ENCODE results near the gene ANKRD23. TPM values are rescaled to one million over a fixed set of nuclear protein-coding genes. Genes with fewer than 3 reads are reported as not detected.
"Not testable (repeated sequence)": the region's sequence is repeated elsewhere in the genome, so short reads cannot be mapped to it uniquely, and the experiment has no call there.

Gene ANKRD23
- total RNA-seq, 2 experiments from 2014 or later, result 15.5 to 16.9 TPM

GRCh38 chr2:96815326-96816126 is 28.3 kb downstream of the ANKRD23 start:
- CTCF ChIA-PET, result interaction anchor here (0.6 to 4.9 kb wide), 14 partner anchors 11 to 297 kb away, joined by 3 to 50 read pairs (median 5); partner anchors contain the start of genes ANKRD36 and ANKRD39
- Mint-ChIP-seq H3K36me3 (ENCODE audit: low read depth) (peaks cover 38% of the 10 kb centered on the region), H3K27me3 (no peaks in the 10 kb centered on the region), H3K9me3 (no peaks in the 10 kb centered on the region), H3K4me1 (peaks cover 51% of the 10 kb centered on the region), H3K27ac (peak overlapping the region; percentile 66), H3K4me3 (peak overlapping the region; percentile 91)
- POLR2A ChIA-PET, result interaction anchor here (0.8 to 2.9 kb wide), 15 partner anchors 9 to 607 kb away, joined by 3 to 21 read pairs (median 5); partner anchors contain the start of genes ANKRD36, ANKRD39, CNNM4 and STARD7
- peak; percentile 35 for DNase-seq

- no peak overlapping the region for H3K27ac Mint-ChIP-seq
- DNase-seq, result no peak
- H3K36me3 Mint-ChIP-seq (ENCODE audit: low read depth), result peaks cover 19% of the 10 kb centered on the region
- CTCF ChIA-PET, result interaction anchor here (0.6 to 1.7 kb wide), 3 partner anchors 44 to 222 kb away, joined by 4 to 5 read pairs (median 5); partner anchors contain the start of gene ANKRD39
- no peak overlapping the region for H3K4me3 Mint-ChIP-seq
- no peaks in the 10 kb centered on the region for H3K27me3 Mint-ChIP-seq
- H3K4me1 Mint-ChIP-seq, result peaks cover 33% of the 10 kb centered on the region
- POLR2A ChIA-PET, result interaction anchor here (1.3 kb wide), 1 partner anchor 51 kb away, joined by 5 read pairs; no protein-coding TSS in a partner anchor
- H3K9me3 Mint-ChIP-seq, result no peaks in the 10 kb centered on the region
These were observed 30.2 kb downstream of the ANKRD23 start for GRCh38 chr2:96813656-96814055.

DNA sequence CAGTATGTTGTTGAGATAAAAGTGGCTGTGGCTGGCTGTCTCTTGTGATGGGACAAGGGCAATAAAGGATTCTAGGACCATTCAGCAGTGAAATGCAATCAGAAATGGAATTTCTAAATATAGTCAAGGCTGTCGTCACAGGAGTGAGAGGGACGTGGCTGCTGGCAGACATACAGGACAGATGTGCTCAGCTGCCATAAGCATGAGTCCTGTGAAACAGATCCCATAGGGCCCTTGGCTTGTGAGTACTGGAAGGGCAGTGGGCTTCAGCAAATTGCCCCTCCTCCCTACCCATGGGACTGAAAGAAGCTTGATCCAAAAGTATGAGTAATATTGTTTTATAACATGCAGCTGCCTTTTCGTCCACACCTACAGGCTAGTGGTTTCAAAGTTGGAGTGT is 31.9 kb downstream of the ANKRD23 start:
- H3K4me3 Mint-ChIP-seq, result no peak overlapping the region
- H3K9me3 Mint-ChIP-seq, result no peaks in the 10 kb centered on the region
- H3K4me1 Mint-ChIP-seq, result peaks cover 28% of the 10 kb centered on the region
- DNase-seq, result no peak
- H3K27ac Mint-ChIP-seq, result no peak overlapping the region
- ChIA-PET POLR2A (no interaction called here), CTCF (no interaction called here)
- H3K36me3 Mint-ChIP-seq (ENCODE audit: low read depth), result peaks cover 11% of the 10 kb centered on the region
- H3K27me3 Mint-ChIP-seq, result no peaks in the 10 kb centered on the region

GRCh38 chr2:96810783-96811192 is 33.0 kb downstream of the ANKRD23 start:
- H3K27ac Mint-ChIP-seq, result no peak overlapping the region
- H3K4me3 Mint-ChIP-seq, result no peak overlapping the region
- H3K4me1 Mint-ChIP-seq, result peaks cover 37% of the 10 kb centered on the region
- CTCF ChIA-PET, result no interaction called here
- DNase-seq, result no peak
- POLR2A ChIA-PET, result no interaction called here
- peaks cover 15% of the 10 kb centered on the region for H3K36me3 Mint-ChIP-seq (ENCODE audit: low read depth)
- H3K9me3 Mint-ChIP-seq, result no peaks in the 10 kb centered on the region
- H3K27me3 Mint-ChIP-seq, result no peaks in the 10 kb centered on the region

DNA sequence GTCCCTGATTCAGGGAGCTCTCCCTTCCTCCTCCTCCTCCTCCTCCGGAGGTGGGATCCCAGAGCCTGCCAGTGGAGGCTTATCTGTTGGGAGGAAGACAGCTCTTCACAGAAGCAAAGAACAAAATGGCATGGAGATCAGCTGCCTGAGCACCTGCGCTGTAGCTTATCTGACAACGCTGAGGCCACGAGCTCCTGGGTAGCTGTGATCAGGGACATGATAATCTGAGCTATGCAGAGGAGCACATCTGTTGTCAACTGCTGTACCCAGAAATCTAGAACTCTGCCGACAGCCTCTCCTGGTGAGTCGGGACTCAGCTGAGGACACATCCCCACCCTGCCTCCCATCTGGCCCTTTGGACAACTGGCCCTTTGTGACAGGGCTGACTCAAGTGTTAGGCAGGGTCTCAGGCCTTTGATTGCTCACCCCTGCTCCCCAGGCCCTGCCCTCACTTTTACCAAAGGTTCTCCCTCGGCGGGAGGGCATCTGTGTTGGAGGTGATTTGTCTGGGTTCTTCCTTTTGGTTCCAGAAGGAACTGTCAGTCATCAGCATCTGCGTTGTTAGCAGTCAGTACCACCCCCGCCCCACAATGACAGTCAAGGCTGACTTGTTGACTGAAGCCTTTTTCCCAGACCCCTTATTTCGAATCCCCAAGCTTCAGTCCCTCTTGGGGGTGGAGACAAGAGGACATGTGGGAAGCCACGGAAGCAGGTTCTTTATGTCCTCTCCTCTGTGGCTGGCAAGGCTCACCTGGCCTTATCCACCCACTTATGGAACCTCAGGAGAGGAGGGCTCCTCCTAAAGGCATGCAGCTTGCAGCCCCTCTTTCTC is 33.7 kb downstream of the ANKRD23 start:
- H3K36me3 Mint-ChIP-seq (ENCODE audit: low read depth), result peaks cover 15% of the 10 kb centered on the region
- no peak overlapping the region for H3K27ac Mint-ChIP-seq
- H3K9me3 Mint-ChIP-seq, result no peaks in the 10 kb centered on the region
- peaks cover 32% of the 10 kb centered on the region for H3K4me1 Mint-ChIP-seq
- ChIA-PET CTCF (no interaction called here), POLR2A (interaction anchor here (1.3 kb wide), 1 partner anchor 153 kb away, joined by 4 read pairs; no protein-coding TSS in a partner anchor)
- no peak for DNase-seq
- H3K4me3 Mint-ChIP-seq, result no peak overlapping the region
- H3K27me3 Mint-ChIP-seq, result no peaks in the 10 kb centered on the region

DNA sequence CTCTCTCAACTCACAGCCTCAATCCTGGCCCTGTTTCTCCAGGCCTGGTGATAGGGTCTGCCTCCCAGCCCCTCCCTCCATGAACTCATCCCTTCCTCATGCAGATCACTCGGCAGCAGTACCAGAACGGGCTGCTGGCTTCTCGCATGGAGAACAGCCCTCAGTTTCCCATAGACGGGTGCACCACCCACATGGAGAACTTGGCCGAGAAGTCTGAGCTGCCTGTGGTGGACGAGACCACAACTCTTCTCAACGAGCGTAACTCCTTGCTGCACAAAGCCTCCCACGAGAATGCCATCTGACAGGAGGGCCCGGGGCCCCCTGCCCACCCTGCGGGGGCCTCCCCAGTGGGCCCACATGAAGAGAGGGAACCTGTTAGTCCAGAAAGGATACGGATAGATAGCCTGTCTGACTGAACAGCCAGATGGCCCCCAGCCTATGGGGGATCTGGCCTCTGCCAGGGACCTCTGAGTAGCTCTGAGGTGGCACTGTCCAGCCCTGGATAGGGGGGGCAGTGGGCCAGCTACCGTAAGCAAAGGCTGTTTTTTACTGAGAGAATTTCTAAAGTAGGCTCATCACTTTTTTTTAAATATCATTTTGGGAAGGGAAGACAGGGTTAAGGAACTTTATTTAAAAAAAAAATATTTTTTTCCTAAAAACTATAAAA is 34.5 kb downstream of the ANKRD23 start:
- H3K4me1 Mint-ChIP-seq, result peaks cover 28% of the 10 kb centered on the region
- no peaks in the 10 kb centered on the region for H3K27me3 Mint-ChIP-seq
- DNase-seq, result no peak
- peaks cover 15% of the 10 kb centered on the region for H3K36me3 Mint-ChIP-seq (ENCODE audit: low read depth)
- CTCF ChIA-PET, result interaction anchor here (0.5 kb wide), 1 partner anchor 469 kb away, joined by 3 read pairs; no protein-coding TSS in a partner anchor
- H3K4me3 Mint-ChIP-seq, result no peak overlapping the region
- POLR2A ChIA-PET, result interaction anchor here (1.3 kb wide), 1 partner anchor 154 kb away, joined by 4 read pairs; no protein-coding TSS in a partner anchor
- H3K9me3 Mint-ChIP-seq, result no peaks in the 10 kb centered on the region
- no peak overlapping the region for H3K27ac Mint-ChIP-seq

- Mint-ChIP-seq H3K4me1 (peaks cover 26% of the 10 kb centered on the region), H3K9me3 (no peaks in the 10 kb centered on the region), H3K4me3 (no peak overlapping the region), H3K36me3 (ENCODE audit: low read depth) (peaks cover 15% of the 10 kb centered on the region), H3K27me3 (no peaks in the 10 kb centered on the region), H3K27ac (peak overlapping the region; percentile 42)
- ChIA-PET POLR2A (no interaction called here), CTCF (interaction anchor here (6.4 kb wide), 1 partner anchor 8 kb away, joined by 50 read pairs; the partner anchor contains the start of gene CNNM3)
- DNase-seq, result no peak
These were observed 35.5 kb downstream of the ANKRD23 start for GRCh38 chr2:96808176-96808837.

DNA sequence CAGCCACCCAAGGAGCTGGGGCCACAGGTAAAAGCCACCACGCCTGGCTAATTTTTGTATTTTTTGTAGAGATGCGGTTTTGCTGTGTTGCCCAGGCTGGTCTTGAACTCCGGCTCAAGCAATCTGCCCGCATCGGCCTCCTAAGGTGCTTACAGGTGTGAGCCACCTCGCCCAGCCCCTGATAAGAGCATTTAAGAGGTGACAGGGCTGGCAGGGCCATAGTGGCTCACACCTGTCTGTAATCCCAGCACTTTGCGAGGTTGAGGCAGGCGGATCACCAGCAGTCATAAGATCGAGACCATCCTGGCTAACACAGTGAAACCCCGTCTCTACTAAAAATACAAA is 36.7 kb downstream of the ANKRD23 start:
- H3K27ac Mint-ChIP-seq, result peak overlapping the region; percentile 86

GRCh38 chr2:96806468-96807126 is 37.2 kb downstream of the ANKRD23 start:
- POLR2A ChIA-PET, result interaction anchor here (1.0 to 2.1 kb wide), 2 partner anchors 10 to 17 kb away, joined by 3 to 19 read pairs; partner anchors contain the start of gene CNNM3
- H3K27me3 Mint-ChIP-seq, result no peaks in the 10 kb centered on the region
- peak; percentile 60 for DNase-seq
- H3K4me3 Mint-ChIP-seq, result peak overlapping the region; percentile 24
- H3K36me3 Mint-ChIP-seq (ENCODE audit: low read depth), result peaks cover 10% of the 10 kb centered on the region
- peak overlapping the region; percentile 86 for H3K27ac Mint-ChIP-seq
- H3K9me3 Mint-ChIP-seq, result no peaks in the 10 kb centered on the region
- peaks cover 21% of the 10 kb centered on the region for H3K4me1 Mint-ChIP-seq
- CTCF ChIA-PET, result interaction anchor here (0.6 to 6.4 kb wide), 5 partner anchors 10 to 51 kb away, joined by 4 to 50 read pairs (median 5); partner anchors contain the start of genes ANKRD39 and CNNM3

More for the DNA sequence above, 36.7 kb downstream of the ANKRD23 start:
- POLR2A ChIA-PET, result interaction anchor here (1.0 to 2.1 kb wide), 2 partner anchors 9 to 17 kb away, joined by 3 to 19 read pairs; partner anchors contain the start of gene CNNM3
- Mint-ChIP-seq H3K9me3 (no peaks in the 10 kb centered on the region), H3K4me3 (no peak overlapping the region), H3K4me1 (peaks cover 21% of the 10 kb centered on the region), H3K36me3 (ENCODE audit: low read depth) (peaks cover 10% of the 10 kb centered on the region), H3K27me3 (no peaks in the 10 kb centered on the region)
- CTCF ChIA-PET, result interaction anchor here (0.6 to 6.4 kb wide), 5 partner anchors 10 to 51 kb away, joined by 4 to 50 read pairs (median 5); partner anchors contain the start of genes ANKRD39 and CNNM3
- no peak for DNase-seq

GRCh38 chr2:96805946-96806345 is 37.9 kb downstream of the ANKRD23 start:
- CTCF ChIA-PET, result interaction anchor here (1.5 to 6.4 kb wide), 4 partner anchors 11 to 52 kb away, joined by 4 to 50 read pairs (median 4); partner anchors contain the start of genes ANKRD39 and CNNM3
- not testable (repeated sequence) for H3K36me3 Mint-ChIP-seq (ENCODE audit: low read depth); H3K4me3 Mint-ChIP-seq; H3K27me3 Mint-ChIP-seq; DNase-seq; H3K9me3 Mint-ChIP-seq
- Mint-ChIP-seq H3K4me1 (peaks cover 21% of the 10 kb centered on the region), H3K27ac (peak overlapping the region; percentile 86)
- POLR2A ChIA-PET, result interaction anchor here (2.1 kb wide), 1 partner anchor 10 kb away, joined by 19 read pairs; the partner anchor contains the start of gene CNNM3

DNA sequence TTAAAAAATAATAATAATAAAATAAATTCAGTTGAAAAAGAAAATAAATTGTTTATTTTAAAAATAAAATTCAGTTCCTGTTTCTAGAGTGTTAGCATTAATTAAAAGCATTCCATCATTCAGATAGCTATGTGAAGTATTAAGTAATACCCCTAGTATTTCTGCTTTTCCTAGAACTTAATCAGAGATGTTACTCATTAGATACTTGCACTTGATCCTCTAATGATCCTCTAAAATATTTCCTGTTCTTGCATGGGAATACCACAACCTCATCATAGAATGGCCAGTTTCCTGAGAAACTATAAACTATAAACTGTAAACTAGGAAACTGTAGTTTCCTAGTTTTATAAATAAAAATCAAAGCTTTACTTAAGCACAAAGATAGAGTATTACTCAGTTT is 38.8 kb downstream of the ANKRD23 start:
- ChIA-PET POLR2A (no interaction called here), CTCF (interaction anchor here (6.4 kb wide), 1 partner anchor 12 kb away, joined by 50 read pairs; the partner anchor contains the start of gene CNNM3)
- H3K27me3 Mint-ChIP-seq, result no peaks in the 10 kb centered on the region

More for the DNA sequence above, 38.8 kb downstream of the ANKRD23 start:
- no peaks in the 10 kb centered on the region for H3K9me3 Mint-ChIP-seq
- DNase-seq, result no peak
- H3K27ac Mint-ChIP-seq, result peak overlapping the region; percentile 35
- H3K36me3 Mint-ChIP-seq (ENCODE audit: low read depth), result peaks cover 10% of the 10 kb centered on the region
- peaks cover 21% of the 10 kb centered on the region for H3K4me1 Mint-ChIP-seq
- H3K4me3 Mint-ChIP-seq, result no peak overlapping the region

Measured in activated CD4-positive, alpha-beta memory T cell treated with anti-CD3 and anti-CD28 coated beads, Interleukin-2, amount 10 ng/mL, durations not matched to agents 7 days and 5 days (primary cell).